ENCODE measurements around the gene ASMT. TPM values are rescaled to one million over a fixed set of nuclear protein-coding genes. Genes with fewer than 3 reads are reported as not detected.

ASMT gene
- total RNA-seq, 2 experiments from 2014 or later, result 0.41 TPM; not detected in 1

- H3K27me3 Mint-ChIP-seq, result no peaks in the 10 kb centered on the region
- intact Hi-C loops (cut with micrococcal nuclease), result no loop called here
- CTCF ChIA-PET, result no interaction called here
Measured at GRCh38 chrX:1598021-1598875, 16.6 kb upstream of the ASMT start.

GRCh38 chrX:1598876-1599790, 15.7 kb upstream of the ASMT start:
- ChIA-PET CTCF (no interaction called here), POLR2A (no interaction called here)
- Mint-ChIP-seq H3K4me3 (no peak overlapping the region), H3K4me1 (ENCODE audit: low read depth) (peaks cover 10% of the 10 kb centered on the region), H3K9me3 (no peaks in the 10 kb centered on the region), H3K36me3 (ENCODE audit: low read depth) (peaks cover 73% of the 10 kb centered on the region), H3K27ac (no peak overlapping the region), H3K27me3 (no peaks in the 10 kb centered on the region)
- no peak for TF ChIP-seq CTCF (IDR thresholded peaks at IDR 0.05)
- ATAC-seq, result no peak
- no peak for DNase-seq
- intact Hi-C loops (cut with micrococcal nuclease), result no loop called here

More at GRCh38 chrX:1598021-1598875, 16.6 kb upstream of the ASMT start:
- POLR2A ChIA-PET, result no interaction called here
- TF ChIP-seq CTCF (IDR thresholded peaks at IDR 0.05), result no peak
- no peak for DNase-seq
- Mint-ChIP-seq H3K27ac (no peak overlapping the region), H3K4me3 (no peak overlapping the region), H3K9me3 (no peaks in the 10 kb centered on the region), H3K4me1 (ENCODE audit: low read depth) (peaks cover 19% of the 10 kb centered on the region), H3K36me3 (ENCODE audit: low read depth) (peaks cover 76% of the 10 kb centered on the region)
- ATAC-seq, result no peak

GRCh38 chrX:1599791-1600405, 15.0 kb upstream of the ASMT start:
- CTCF ChIA-PET, result no interaction called here
- DNase-seq (no peak), ATAC-seq (no peak)
- intact Hi-C loops (cut with micrococcal nuclease), result no loop called here
- POLR2A ChIA-PET, result no interaction called here
- no peaks in the 10 kb centered on the region for H3K9me3 Mint-ChIP-seq
- H3K4me3 Mint-ChIP-seq, result no peak overlapping the region
- no peaks in the 10 kb centered on the region for H3K27me3 Mint-ChIP-seq
- H3K27ac Mint-ChIP-seq, result no peak overlapping the region
- peaks cover 71% of the 10 kb centered on the region for H3K36me3 Mint-ChIP-seq (ENCODE audit: low read depth)
- no peak for TF ChIP-seq CTCF (IDR thresholded peaks at IDR 0.05)
- peaks cover 7% of the 10 kb centered on the region for H3K4me1 Mint-ChIP-seq (ENCODE audit: low read depth)

- no peak for DNase-seq
- no peaks in the 10 kb centered on the region for H3K27me3 Mint-ChIP-seq
Measured at GRCh38 chrX:1600406-1601050, 14.3 kb upstream of the ASMT start.

More at GRCh38 chrX:1600406-1601050, 14.3 kb upstream of the ASMT start:
- TF ChIP-seq CTCF (IDR thresholded peaks at IDR 0.05), result no peak
- POLR2A ChIA-PET, result no interaction called here
- Mint-ChIP-seq H3K9me3 (no peaks in the 10 kb centered on the region), H3K27ac (no peak overlapping the region), H3K4me3 (no peak overlapping the region), H3K4me1 (ENCODE audit: low read depth) (peaks cover 2% of the 10 kb centered on the region), H3K36me3 (ENCODE audit: low read depth) (peaks cover 66% of the 10 kb centered on the region)
- no peak for ATAC-seq
- intact Hi-C loops (cut with micrococcal nuclease), result no loop called here
- CTCF ChIA-PET, result no interaction called here
